GM19238 (cell line): ENCODE measurements around the gene EIF3F.

Experiments used
- DNase-seq: peaks from one replicate; pipeline ENCODE4 v3.0.0; 2011; ENCODE audit warnings: low spot score; ENCODE audit not compliant: insufficient read length

Gene EIF3F

DNA sequence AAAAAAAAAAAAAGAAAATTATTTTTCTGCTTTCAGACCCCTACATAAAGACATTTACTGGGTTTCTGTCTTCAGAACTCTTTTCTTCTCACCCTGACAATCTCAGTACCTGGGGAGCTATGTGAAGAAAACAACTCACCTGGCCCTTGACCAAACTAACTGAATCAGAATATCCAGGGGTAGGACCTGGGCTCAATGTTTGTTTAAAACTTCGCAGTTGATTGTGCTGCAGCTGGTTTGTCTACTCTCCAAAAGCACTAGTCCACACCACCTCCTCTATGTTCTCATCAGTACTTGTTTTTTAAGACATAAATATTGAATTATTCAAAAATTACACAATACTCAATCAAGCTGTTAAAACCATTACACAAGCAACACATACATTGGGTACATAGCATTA lies 34.8 kb downstream of the EIF3F start:
- DNase-seq, result no peak

DNA sequence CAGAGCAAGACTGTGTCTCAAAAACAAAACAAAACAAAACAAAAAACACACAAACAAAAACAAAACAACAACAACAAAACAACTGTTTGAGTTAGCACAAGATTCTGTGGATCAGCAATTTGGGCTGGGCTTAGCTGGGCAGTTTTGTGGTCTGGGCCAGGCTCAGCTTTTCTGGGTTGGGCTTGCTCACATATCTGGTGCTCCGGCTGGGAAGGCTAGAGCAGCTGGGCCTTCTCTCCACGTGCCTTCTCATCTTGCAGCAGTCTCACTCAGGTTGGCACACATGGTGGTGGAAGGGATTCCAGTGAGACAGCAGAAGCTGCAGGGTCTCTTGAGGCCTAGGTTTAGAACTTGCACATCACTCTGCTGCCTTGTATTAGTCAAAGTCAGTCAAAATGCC lies 35.7 kb downstream of the EIF3F start:
- no peak for DNase-seq

DNA sequence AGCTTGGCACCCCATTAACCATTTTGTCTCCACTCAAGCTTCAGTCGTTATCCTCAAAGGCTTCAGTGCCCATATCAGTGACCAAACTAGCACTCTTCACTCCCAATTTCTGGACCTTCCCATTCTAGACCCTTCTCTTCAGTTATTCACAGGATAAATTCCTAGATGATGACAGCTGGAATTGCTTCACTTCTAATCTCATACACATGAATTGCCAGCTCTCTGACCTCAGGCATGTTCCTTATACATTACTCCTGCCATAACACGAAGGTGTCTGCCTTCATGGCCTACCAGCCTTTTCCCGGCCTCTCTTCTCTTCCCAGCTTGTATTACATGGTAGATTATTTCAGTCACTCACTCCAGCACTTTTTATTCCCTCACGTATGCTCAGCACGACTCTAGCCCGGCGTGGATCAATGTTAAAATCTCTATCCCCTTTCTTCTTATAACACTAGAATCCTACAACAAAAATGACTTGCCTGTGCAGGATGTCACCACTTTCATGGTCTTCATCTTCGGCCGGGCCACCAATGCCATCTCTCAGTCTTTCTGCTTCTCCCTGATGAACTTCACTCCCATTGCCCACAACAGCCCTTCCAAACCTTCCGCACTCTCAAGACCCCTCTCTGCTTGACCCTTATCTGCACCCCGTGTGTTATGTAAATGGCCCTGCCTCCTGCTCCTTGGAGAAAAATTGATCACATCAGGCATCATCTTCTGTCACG lies 36.9 kb downstream of the EIF3F start:
- no peak for DNase-seq

DNA sequence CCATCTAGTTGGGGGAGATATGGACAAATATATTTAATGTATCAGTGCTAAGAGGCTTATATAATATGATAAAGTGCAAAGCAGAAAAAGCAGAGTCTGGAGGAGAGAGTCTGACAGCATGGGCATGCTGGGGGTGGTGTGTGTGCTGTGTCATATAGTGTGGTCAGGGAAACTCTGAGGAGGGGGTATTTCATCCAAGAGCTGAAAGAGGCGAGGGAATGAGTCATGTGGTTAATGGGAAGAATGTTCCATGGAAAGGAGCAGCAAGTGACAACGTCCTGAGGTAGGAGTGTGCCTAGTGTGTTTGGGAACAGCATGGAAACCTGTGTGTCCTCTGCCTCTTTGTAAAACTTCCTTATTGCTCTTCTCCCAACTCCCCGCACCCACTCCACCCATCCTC lies 38.0 kb downstream of the EIF3F start:
- no peak for DNase-seq

DNA sequence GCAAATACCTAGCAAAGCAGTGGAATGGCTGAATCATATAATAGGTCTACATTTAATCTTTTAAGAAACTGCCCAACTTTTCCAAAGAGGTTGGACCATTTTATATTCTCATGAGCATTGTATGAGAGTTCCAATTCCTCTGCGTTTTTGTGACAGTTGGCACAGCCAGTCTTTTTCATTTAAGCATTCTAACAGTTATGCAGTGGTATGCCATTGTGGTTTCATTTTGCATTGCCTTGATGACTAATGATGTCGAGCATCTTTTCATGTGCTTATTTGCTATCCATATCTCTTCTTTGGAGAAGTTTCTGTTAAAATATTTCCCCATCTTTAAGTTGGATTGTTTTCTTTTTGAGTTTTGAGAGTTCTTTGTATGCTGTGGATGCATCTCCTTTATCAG lies 38.7 kb downstream of the EIF3F start:
- no peak for DNase-seq

DNA sequence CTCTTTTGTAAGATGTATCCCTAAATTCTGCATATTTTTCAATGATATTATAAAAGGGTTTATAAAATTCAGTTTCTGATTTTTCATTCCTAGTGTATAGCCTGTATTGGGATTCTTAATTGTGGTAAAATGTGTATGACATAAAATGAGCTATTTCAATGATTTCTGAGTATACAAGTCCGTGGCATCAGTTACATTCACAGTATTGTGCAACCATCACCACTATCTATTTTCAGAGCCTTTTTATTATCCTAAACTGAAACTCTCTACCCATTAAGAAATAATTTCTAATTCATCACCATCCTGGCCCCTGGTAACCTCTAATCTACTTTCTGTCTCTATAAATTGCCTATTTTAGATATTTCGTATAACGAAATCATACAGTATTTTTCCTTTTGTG lies 39.8 kb downstream of the EIF3F start:
- no peak for DNase-seq

DNA sequence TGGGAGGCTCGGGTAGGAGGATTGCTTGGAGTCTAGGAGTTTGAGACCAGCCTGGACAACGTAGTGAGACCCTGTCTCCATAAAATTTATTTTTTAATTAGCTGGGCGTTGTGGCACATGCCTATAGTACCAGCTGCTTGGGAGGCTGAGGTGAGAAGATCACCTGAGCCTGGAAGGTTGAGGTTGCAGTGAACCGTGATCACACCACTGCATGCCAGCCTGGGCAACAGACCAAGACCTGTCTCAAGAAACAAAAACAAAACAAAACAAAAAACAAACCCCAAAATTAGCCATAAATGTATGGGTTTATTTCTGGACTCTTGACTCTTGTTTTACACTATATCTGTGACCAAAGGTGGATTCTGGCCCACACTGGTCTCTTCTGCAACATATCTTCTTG lies 41.6 kb downstream of the EIF3F start:
- no peak for DNase-seq

DNA sequence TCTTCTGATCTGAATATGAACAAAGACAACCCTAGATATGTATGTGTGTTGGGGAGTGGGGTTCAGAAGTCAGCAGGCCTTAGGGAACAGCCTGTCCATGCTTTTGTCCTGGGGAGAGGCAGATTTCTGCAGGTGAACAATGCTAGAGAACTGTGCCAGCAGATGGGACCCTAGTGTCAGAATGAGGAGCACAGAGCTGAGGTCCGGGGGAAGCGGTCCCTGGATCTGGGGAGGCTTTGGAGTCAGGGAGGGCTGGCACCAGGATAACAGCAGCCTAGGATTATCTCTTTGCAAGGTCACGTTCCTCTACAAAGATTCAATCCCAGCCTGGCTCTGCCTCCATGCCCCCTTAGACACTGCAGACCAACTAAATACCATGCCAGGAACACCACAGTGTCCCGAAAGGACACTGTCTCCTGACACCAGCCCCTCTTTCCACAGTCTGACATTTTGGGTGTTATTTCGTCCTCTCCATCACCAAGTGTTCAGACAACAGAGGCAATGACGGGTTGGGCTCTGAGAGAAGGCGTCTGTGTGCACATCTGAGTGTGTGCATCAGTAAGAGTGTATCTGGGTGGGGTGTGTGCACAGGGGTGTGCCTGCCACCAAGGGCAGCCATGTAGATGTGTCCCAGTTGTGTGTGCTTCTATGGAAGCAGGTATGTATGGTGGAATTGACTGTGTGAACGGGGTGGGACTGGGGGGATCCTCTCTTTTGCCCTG lies 43.5 kb downstream of the EIF3F start:
- no peak for DNase-seq

DNA sequence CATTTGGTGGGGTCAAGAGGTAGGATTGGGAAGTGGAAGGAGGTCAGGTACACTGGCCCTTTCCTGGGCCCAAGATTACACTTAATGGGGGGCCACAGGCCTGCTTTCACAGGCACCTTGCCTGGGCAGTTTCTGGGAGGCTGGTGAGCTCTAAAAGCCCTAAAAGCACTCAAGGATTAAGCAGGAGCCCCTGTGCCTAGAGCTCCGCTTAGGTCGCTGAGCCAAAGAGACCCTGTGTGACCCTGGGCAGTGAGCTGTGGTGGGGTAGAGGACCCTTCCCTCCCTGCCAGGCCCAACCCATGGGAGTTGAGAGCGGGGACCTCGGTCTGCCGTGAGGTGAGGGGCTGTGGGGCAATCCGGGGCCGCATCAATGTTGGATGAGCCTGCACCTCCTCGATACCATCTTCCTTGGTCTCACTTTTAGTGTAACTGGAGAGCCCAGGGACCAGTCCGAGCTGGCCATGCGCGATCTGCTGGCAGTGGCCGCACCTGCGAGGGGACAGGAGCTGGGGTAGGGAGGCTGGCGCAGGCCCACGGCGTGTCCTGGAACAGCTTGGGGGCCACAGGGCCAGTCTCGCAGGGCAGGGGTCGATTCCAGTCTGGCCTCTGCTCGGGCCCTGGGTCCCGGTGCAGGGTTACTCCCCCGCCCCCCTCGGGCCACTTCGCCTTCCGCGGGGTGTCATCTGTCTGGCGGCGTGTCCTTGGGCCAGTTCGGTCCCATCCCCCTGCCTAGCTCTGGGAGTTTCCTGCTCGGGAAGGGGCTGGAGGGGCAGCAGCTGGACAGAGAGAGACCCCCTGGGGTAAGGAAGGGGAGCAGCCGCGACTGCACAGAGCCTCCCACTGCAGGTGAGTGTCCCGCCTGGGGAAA lies 44.3 kb downstream of the EIF3F start:
- no peak for DNase-seq

DNA sequence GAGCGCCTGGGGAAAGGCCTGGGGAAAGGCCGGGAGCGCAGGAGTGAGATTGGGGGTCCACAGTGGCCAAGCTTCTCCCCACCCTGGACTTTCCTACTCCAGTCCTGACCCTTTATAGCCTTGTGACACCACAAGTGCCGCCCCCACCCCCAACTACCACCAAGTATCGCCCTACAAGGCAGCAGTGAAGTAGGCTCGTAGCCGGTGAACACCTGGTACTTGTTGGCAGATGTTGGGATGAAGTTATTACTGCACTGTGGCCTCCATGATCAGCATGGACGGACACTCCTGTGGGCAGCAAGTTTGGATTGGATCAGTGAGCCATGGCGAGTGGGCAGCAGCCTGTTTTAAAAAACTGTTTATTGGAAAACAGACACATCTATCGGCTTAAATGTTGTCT lies 45.0 kb downstream of the EIF3F start:
- no peak for DNase-seq

DNA sequence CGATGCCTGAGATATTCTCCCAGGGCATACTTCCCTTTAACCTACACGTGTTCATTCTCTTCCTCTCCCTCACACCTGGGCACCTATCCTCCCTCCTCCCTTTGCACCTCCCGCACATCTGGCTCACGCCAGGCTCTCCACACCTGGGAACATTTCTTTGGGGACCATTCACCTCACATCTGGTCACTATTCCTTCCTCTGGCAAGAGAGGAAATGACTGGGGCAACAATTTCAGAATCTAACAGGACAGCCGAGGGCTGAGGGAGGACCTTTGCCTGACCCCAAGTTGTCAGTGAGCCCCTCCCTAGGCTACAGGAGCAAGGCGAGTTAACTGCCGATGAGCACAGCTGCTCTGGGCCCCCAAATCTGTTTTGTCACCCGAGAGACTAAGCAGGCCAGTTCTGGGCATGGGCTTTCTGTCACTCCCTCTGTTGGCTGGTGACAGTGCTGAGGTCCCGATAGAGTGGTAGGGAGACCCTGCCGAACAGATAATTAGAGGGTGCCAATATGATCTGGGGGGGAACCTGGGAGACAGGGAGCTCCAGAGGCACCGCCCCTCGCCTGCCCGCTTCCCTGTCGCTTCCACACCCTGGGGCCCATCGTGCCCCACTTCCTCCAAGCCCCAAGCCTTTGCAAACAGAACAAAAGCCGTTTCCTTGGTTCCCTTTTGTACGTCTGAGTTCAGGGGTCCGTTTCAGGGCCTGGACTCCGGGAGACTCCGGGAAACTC lies 45.6 kb downstream of the EIF3F start:
- no peak for DNase-seq

DNA sequence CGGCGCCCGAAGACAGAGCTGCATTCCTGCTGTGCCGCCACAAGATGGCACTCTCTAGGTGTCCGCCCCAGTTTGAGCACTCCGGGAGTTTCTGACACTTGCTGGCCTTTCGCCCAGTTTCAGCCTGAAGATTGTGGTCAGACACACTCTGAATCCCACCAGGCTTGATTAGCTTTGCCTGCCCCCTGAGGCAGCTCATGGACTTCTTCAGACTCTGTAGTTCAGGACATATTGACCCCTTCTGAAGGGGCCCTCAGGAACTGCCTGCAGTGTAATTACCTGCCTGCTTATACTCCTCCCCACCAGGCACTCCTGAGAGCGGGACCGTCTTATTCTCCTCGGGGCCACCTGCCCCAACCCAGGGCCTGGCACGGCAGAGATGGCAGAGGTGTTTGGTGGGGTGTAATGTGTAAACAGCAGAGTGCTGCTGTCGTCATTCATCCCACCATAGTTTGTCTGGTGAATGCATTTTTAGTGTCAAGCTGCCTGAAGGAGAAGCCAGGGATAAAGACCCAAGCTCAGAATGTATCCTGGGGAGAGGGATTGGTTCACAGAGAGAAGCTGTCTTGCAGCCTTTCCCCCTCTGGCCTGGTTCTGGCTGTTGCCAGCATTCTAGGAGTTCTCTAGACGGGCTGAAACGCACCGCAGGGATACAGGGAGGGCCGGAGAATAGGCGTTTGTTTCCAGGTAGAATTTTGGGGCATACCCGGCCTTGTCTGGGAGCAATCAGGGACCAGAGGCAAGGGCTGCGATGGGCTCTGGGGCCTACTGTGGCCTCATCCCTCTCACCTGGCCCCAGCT lies 46.4 kb downstream of the EIF3F start:
- DNase-seq, result peak; percentile 59

DNA sequence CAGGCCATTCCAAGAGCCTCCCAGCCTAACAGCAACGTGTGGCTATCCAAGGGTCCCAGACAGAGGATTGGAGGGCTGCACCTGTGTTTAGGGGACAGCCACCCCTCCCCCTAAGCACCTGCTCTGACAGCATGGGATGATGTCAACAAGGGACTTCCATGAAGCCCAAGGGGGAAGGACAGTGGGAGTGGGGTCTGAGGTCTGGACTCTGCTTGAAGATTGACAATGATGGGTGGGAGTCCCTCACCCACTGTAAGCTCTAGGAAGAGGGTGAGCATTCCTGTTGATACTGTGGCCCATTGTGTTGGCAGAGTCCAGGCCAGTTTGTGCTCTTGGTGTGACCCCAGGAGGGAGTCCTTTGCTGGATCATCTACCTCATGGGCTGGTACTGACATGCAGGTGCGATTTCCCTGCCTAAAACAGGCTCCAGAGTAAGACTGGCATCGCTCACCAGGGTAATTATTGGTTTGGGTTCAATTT lies 47.0 kb downstream of the EIF3F start:
- no peak for DNase-seq

DNA sequence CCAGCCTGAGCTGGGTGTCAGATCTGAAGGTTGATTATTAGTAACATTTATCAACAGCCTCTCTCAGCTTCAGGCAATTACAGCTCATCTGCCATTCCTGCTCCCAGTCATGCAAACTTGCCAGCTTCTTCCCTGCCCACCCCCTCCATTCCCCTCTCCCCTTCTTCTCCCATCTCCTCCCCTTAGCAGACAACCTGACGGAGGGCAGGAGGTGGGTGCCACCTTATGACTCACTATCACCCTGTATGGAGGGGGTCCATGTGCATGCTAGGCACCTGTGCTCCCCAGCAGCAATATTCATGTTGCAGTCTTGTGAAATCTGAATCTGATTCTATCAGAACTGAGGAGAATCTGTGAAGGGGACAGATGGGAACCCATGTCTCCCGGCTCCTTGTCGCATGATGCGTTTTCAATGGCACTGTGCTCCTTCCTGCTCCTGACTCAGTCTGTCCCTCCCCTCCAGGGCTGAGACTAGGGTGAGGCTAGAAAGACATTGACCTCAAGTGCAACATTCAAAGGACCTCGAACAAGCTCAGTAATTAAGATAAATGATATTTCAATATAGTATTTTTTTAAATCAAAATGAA lies 47.6 kb downstream of the EIF3F start:
- no peak for DNase-seq

DNA sequence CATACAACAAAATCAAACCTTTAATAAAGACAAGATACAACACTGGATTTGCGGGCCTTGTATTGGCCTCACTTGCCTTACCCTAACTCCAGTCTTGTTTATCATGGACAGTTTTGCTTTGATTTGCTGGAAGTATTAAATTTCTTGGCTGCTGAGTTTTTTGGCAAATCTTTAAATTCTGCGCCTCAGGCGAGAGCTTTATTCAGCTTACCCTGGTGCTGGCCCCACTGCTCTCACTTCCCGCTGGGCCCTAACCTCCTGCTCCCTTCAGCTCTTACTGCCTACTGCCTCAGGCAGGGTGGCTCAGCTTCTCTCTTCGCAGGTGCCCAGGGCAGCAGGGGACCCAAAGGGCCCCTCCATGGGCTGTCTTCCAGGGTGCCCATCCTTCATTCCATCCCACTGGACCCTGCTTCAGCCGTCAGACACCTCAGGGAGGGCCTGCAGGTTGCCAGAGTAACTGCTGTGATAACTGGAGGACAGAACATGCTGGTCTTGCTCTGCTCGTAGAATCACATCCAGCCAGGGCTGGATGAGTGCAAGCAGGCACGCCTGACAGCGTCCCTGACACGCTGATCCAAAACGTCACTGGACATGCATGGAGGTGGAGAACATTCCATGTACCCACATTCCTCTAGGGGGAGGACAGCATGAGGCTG lies 48.2 kb downstream of the EIF3F start:
- DNase-seq, result no peak

DNA sequence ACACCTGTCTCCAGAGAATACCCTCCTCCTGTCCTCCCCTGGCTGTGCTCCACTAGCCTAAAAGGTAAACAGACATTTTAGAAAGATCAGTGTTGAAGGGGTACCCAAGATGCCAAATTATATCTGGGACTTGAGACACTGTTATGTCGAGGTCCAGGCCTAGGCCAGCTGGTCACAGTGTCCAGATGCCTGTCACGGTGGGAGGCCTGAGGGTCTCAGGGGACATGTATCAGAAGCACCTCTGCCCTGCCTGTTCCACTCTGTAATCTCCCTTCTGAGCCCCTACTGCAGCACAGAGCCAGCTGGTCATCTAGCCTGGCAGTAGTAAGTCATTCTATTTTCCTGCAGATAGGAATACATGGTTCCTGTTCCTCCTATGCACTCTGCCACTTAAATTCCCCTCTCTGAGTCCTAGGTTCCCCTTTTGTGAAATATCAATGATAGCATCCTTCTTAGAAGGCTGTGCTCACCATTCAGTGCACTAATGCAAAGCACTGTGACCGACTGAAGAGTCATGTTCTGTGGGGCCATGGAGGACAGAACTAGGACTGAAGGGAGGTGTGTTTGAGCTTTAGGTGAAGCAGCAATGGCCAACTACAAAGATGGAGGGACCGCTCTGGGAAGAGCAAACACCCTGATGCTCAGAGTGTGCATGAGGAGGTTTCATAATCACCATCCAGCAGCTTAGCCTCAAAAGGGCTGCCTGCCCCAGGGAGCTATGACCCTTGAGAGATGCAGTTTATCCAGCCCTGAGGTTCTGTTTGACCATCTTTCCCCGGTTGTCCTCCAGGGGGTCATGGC lies 49.1 kb downstream of the EIF3F start:
- DNase-seq, result no peak

DNA sequence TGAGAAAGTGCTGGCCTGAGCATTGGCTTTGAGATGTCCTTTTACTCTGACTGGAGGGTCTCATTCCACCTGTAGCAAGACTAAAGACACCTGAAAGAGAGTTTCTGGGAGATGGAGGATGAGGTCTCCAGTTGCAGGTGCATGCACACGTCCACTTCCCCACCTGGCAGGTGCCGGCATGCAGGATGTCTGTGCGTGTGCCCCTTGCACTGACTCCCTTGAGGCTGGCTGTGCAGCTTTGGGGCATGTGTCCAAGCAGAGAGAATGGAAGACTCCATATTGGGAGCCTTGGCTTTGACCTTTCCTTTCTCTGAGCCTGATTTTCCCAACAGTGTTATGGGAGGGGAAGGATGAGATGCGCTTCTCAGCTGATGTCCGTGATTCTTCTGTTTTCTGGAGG lies 49.8 kb downstream of the EIF3F start:
- DNase-seq, result no peak

DNA sequence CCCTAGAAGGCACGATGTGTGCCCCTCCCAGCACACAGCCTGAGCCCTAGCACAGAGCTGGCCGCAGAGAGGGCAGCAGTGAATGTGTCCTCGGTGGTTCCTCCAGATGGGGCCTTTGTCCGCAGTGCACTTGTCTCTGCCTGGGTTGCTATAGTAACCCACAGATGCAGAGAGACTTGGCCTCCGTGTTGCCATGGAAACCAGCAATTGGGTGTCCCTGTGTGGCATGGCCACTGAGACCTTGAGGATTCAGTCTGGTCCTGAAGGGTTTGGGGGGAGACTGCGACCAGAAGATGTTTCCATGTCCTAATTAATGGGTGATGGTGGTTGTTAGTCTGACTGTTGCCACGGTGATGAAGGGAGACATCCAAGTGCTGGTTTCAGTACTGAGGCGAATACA lies 51.3 kb downstream of the EIF3F start:
- no peak for DNase-seq
